Nephron progenitor cell (in vitro differentiated cells): ENCODE results near the gene OR10AG1.

Experiments used
- DNase-seq: peaks from one replicate; pipeline ENCODE4 v3.0.0; 2021
- H3K27ac Mint-ChIP-seq: 2 replicates; pipeline ENCODE4 v1.8.0; 2021; ENCODE audit warnings: mild to moderate bottlenecking, moderate library complexity, mixed read lengths
- H3K27me3 Mint-ChIP-seq: 2 replicates; pipeline ENCODE4 v1.8.0; 2021; ENCODE audit warnings: mild to moderate bottlenecking, low read depth, mixed read lengths; ENCODE audit not compliant: poor library complexity
- H3K36me3 Mint-ChIP-seq: 2 replicates; pipeline ENCODE4 v1.8.0; 2021; ENCODE audit warnings: low read depth, mixed read lengths
- H3K4me1 Mint-ChIP-seq: 2 replicates; pipeline ENCODE4 v1.8.0; 2021; ENCODE audit warnings: mixed read lengths
- H3K4me3 Mint-ChIP-seq: 2 replicates; pipeline ENCODE4 v1.8.0; 2021; ENCODE audit warnings: mild to moderate bottlenecking, moderate library complexity, mixed read lengths
- H3K9me3 Mint-ChIP-seq: 2 replicates; pipeline ENCODE4 v1.8.0; 2021; ENCODE audit warnings: mild to moderate bottlenecking, moderate library complexity, mixed read lengths
- CTCF ChIP-seq: fragments of 200-600 bp; sonication (generic); IDR thresholded peaks from 2 replicates; pipeline ENCODE4 v1.5.0; 2021; ENCODE audit warnings: antibody characterized with exemption

Gene OR10AG1

DNA sequence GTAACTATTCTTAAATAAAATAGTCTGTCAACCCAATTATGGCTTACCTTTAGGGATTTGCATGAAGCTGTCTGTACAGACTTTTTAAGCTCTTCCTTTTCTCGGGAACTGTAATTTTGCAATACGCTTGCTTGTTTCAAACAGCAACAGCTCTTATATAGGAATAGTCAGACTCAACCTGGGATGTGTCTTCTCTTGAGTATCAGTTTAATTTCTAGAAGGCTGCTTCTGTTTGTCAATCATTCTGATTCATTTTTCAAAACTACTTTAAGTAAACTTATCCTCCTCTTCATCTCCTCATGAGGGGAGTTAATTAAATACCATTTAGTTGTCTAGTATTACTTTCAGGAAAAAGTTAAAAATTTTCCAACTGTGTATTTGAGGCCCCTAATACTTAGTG is at the start of gene OR10AG1:
OR10AG1 (minus strand) TSS at position 101 of the 400 bp plus-strand sequence; CDS start at position 63, 38 bp downstream.
- Mint-ChIP-seq H3K27me3 (no peaks in the 10 kb centered on the region), H3K4me3 (no peak within 1 kb of the TSS), H3K4me1 (no peaks in the 10 kb centered on the region), H3K27ac (no peak within 1 kb of the TSS), H3K9me3 (no peaks in the 10 kb centered on the region), H3K36me3 (no peaks in the 10 kb centered on the region)
- no peak for TF ChIP-seq CTCF
- DNase-seq, result no peak

GRCh38 chr11:56013805-56014204 is 44.1 kb upstream of the OR10AG1 start:
- no peak for DNase-seq
- TF ChIP-seq CTCF, result no peak
- Mint-ChIP-seq H3K36me3 (no peaks in the 10 kb centered on the region), H3K4me1 (no peaks in the 10 kb centered on the region), H3K27me3 (no peaks in the 10 kb centered on the region), H3K9me3 (no peaks in the 10 kb centered on the region), H3K27ac (no peak overlapping the region), H3K4me3 (no peak overlapping the region)

GRCh38 chr11:56010716-56011115 is 41.0 kb upstream of the OR10AG1 start:
- H3K4me1 Mint-ChIP-seq, result no peaks in the 10 kb centered on the region
- no peak for DNase-seq
- no peaks in the 10 kb centered on the region for H3K9me3 Mint-ChIP-seq
- H3K36me3 Mint-ChIP-seq, result no peaks in the 10 kb centered on the region
- no peak overlapping the region for H3K27ac Mint-ChIP-seq
- no peak overlapping the region for H3K4me3 Mint-ChIP-seq
- no peak for TF ChIP-seq CTCF
- no peaks in the 10 kb centered on the region for H3K27me3 Mint-ChIP-seq

- DNase-seq, result no peak
- no peaks in the 10 kb centered on the region for H3K36me3 Mint-ChIP-seq
- no peaks in the 10 kb centered on the region for H3K4me1 Mint-ChIP-seq
- H3K27me3 Mint-ChIP-seq, result no peaks in the 10 kb centered on the region
- H3K4me3 Mint-ChIP-seq, result no peak within 1 kb of the TSS
- H3K27ac Mint-ChIP-seq, result no peak within 1 kb of the TSS
- no peak for TF ChIP-seq CTCF
- H3K9me3 Mint-ChIP-seq, result peaks cover 4% of the 10 kb centered on the region
These were observed 24.8 kb upstream of the OR10AG1 start, which contains the start of gene OR5F1 for GRCh38 chr11:55994525-55994924. OR5F1 (minus strand) TSS chr11:55994625; CDS start chr11:55994625, 0 bp downstream.

GRCh38 chr11:55970935-55971334 is 1.2 kb upstream of the OR10AG1 start:
- TF ChIP-seq CTCF, result no peak
- H3K36me3 Mint-ChIP-seq, result no peaks in the 10 kb centered on the region
- H3K4me1 Mint-ChIP-seq, result no peaks in the 10 kb centered on the region
- no peak overlapping the region for H3K27ac Mint-ChIP-seq
- H3K4me3 Mint-ChIP-seq, result no peak overlapping the region
- H3K9me3 Mint-ChIP-seq, result no peaks in the 10 kb centered on the region
- H3K27me3 Mint-ChIP-seq, result no peaks in the 10 kb centered on the region
- no peak for DNase-seq

DNA sequence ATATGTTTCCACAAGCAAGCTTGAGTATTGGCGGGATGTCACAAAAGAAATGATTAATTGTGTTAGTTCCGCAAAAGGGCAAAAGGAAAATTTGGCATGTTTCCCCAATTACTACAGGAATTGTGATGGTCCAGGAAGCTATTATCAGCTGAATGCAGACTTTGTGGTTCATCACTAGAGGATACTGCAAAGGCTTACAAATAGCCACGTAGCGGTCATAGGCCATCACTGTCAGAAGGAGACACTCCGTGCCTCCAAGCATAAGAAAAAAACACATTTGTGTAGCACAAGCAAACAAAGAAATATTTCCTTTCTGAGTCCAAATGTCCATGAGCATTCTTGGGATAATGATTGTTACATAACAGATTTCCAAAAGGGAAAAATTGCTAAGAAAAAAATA is 1.8 kb downstream of the OR10AG1 start:
- no peaks in the 10 kb centered on the region for H3K4me1 Mint-ChIP-seq
- H3K9me3 Mint-ChIP-seq, result no peaks in the 10 kb centered on the region
- TF ChIP-seq CTCF, result no peak
- H3K27me3 Mint-ChIP-seq, result no peaks in the 10 kb centered on the region
- no peak overlapping the region for H3K4me3 Mint-ChIP-seq
- H3K36me3 Mint-ChIP-seq, result no peaks in the 10 kb centered on the region
- DNase-seq, result no peak
- no peak overlapping the region for H3K27ac Mint-ChIP-seq
